PC-9 (cell line): ENCODE measurements around the gene CLDN7. TPM values are rescaled to one million over a fixed set of nuclear protein-coding genes. Genes with fewer than 3 reads are reported as not detected.

Experiments used
- BruUV-seq: library from RNA; stranded (reverse); fragments of 400-500 nt; replicated peaks from 2 replicates; lab custom pipeline; 2021; lab: Mats Ljungman, UMichigan
- CTCF ChIA-PET: fragments of 300-600 bp; sonication (Branson Sonifier 250); formaldehyde crosslinking; loops from one replicate; lab custom pipeline; 2022; ENCODE audit warnings: antibody characterized with exemption; lab: Charles Lee
- POLR2A ChIA-PET: fragments of 300-600 bp; sonication (Branson Sonifier 250); formaldehyde crosslinking; loops from one replicate; lab custom pipeline; 2022; ENCODE audit warnings: antibody characterized with exemption; ENCODE audit not compliant: unreplicated experiment; lab: Charles Lee
- DNase-seq, 2 experiments: peaks; one replicate each; pipeline versions ENCODE4 v3.0.0 to v3.0.0-alpha.2; 2015 to 2022; ENCODE audit warnings: mixed read lengths in 1 of 2
- H2AFZ ChIP-seq: fragments of 200-600 bp; sonication (generic); 2 replicates; pipeline ENCODE4 v1.8.1; 2017; ENCODE audit warnings: antibody characterized with exemption
- H3F3A ChIP-seq: fragments of 200-600 bp; sonication (generic); 2 replicates; pipeline ENCODE4 v1.8.1; 2017; ENCODE audit warnings: antibody characterized with exemption, mild to moderate bottlenecking, low read depth; ENCODE audit not compliant: insufficient read depth
- H3K27ac ChIP-seq: fragments of 200-600 bp; sonication (generic); 2 replicates; pipeline ENCODE4 v1.6.1; 2016; ENCODE audit warnings: mixed run types
- H3K27me3 ChIP-seq: fragments of 200-600 bp; sonication (generic); 2 replicates; pipeline ENCODE4 v1.6.1; 2016; ENCODE audit warnings: low read depth, mixed run types; ENCODE audit not compliant: insufficient read depth
- H3K36me3 ChIP-seq: fragments of 200-600 bp; sonication (generic); 2 replicates; pipeline ENCODE4 v1.6.1; 2016; ENCODE audit warnings: low read depth, mixed run types
- H3K4me1 ChIP-seq: fragments of 200-600 bp; sonication (generic); replicated peaks from 2 replicates; pipeline ENCODE4 v1.6.1; 2016; ENCODE audit warnings: mixed run types; ENCODE audit not compliant: insufficient read depth
- H3K4me2 ChIP-seq: fragments of 200-600 bp; sonication (generic); 2 replicates; pipeline ENCODE4 v1.6.1; 2017; ENCODE audit warnings: mixed run types
- H3K4me3 ChIP-seq: fragments of 200-600 bp; sonication (generic); 2 replicates; pipeline ENCODE4 v1.6.1; 2016; ENCODE audit warnings: mixed run types
- H3K79me2 ChIP-seq: fragments of 200-600 bp; sonication (generic); 2 replicates; pipeline ENCODE4 v1.6.1; 2017; ENCODE audit warnings: low read depth, mixed run types
- H3K9me2 ChIP-seq: fragments of 200-600 bp; sonication (generic); 2 replicates; pipeline ENCODE4 v1.8.1; 2017; ENCODE audit warnings: mild to moderate bottlenecking; ENCODE audit not compliant: insufficient read depth
- H3K9me3 ChIP-seq: fragments of 200-600 bp; sonication (generic); 2 replicates; pipeline ENCODE4 v1.8.1; 2016; ENCODE audit warnings: low read depth; ENCODE audit not compliant: insufficient read depth
- H4K20me1 ChIP-seq: fragments of 200-600 bp; sonication (generic); 2 replicates; pipeline ENCODE4 v1.8.1; 2017; ENCODE audit not compliant: insufficient read depth
- EZH2 ChIP-seq: fragments of 200-600 bp; sonication (generic); IDR thresholded peaks from 2 replicates; pipeline ENCODE4 v1.8.0; 2017; ENCODE audit warnings: antibody characterized with exemption, low read depth
- intact Hi-C: fragments of 100-400 bp; cut with micrococcal nuclease; formaldehyde crosslinking; loops from one replicate; pipeline ENCODE4 v1.10.0; 2022; ENCODE audit not compliant: unreplicated experiment
- total RNA-seq: library from RNA; stranded (reverse); gene quantifications from 2 replicates; pipeline ENCODE4 v1.2.3, GENCODE V29; 2021
- TF ChIP-seq, protein P1 (sequence below): fragments of 200-600 bp; sonication (generic); conservative IDR thresholded peaks from 2 replicates; pipeline ENCODE4 v1.6.1; 2017; ENCODE audit warnings: mixed run types, antibody characterized with exemption, mild to moderate bottlenecking, moderate library complexity

The CLDN7 gene
- total RNA-seq, 1 experiment from 2014 or later = 390 TPM

DNA sequence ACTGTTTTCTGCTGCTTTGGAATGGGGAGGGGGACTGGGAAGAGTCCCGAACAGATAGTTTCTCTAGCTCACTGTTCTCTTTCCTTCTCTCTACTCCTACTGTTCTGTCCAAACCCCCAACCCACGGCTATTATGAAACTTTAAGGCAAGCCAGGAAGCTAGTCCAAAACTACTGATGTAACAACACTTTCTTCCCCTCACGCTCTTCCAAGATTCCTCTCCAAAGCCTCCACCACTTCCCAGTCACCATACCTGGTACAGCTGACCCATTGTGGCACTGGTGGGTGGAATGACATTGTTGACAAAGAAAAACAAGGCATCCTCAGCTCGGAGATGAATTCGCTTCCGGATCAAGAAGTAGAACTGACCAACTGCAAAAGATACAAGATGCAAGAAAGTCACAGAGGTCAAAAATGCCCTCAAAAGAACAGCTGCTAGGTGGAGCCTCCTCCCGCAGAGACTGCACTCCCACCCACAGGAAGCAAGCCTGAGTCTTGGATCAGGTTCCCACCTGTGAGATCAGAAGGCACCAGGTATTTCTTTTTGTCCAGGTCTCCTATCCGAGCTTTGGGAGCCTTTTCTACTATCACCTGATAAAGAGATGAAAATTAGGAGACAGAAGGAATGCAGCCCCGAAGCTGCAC is 21.1 kb downstream of the CLDN7 start:
- Histone ChIP-seq H3K27ac (peak overlapping the region; percentile 87), H3K36me3 (peaks cover 27% of the 10 kb centered on the region; the same call in 1 of the 2 replicates), H2AFZ (no peak overlapping the region), H3K27me3 (no peaks in the 10 kb centered on the region), H3F3A (peaks cover 61% of the 10 kb centered on the region), H3K9me3 (no peaks in the 10 kb centered on the region), H3K4me1 (peaks cover 29% of the 10 kb centered on the region), H4K20me1 (peaks cover 7% of the 10 kb centered on the region), H3K9me2 (no peaks in the 10 kb centered on the region), H3K79me2 (peaks cover 47% of the 10 kb centered on the region), H3K4me3 (peak overlapping the region; percentile 78), H3K4me2 (peak overlapping the region; percentile 96)
- intact Hi-C loops = loop anchor here (1.0 kb wide), 1 partner anchor 21 kb away; the partner anchor contains the start of gene CLDN7
- ChIA-PET POLR2A (interaction anchor here (0.6 to 1.5 kb wide), 6 partner anchors 13 to 195 kb away, joined by 3 to 5 read pairs (median 4); no protein-coding TSS in a partner anchor), CTCF (interaction anchor here (0.5 to 0.8 kb wide), 4 partner anchors 14 to 68 kb away, joined by 3 to 5 read pairs (median 4); no protein-coding TSS in a partner anchor)
- no peak for TF ChIP-seq EZH2
- TF ChIP-seq, protein P1, sequence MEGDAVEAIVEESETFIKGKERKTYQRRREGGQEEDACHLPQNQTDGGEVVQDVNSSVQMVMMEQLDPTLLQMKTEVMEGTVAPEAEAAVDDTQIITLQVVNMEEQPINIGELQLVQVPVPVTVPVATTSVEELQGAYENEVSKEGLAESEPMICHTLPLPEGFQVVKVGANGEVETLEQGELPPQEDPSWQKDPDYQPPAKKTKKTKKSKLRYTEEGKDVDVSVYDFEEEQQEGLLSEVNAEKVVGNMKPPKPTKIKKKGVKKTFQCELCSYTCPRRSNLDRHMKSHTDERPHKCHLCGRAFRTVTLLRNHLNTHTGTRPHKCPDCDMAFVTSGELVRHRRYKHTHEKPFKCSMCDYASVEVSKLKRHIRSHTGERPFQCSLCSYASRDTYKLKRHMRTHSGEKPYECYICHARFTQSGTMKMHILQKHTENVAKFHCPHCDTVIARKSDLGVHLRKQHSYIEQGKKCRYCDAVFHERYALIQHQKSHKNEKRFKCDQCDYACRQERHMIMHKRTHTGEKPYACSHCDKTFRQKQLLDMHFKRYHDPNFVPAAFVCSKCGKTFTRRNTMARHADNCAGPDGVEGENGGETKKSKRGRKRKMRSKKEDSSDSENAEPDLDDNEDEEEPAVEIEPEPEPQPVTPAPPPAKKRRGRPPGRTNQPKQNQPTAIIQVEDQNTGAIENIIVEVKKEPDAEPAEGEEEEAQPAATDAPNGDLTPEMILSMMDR = no peak
- peak in 1 of 2 experiments; percentile 35 for DNase-seq
- BruUV-seq = TSS peak; percentile 41

DNA sequence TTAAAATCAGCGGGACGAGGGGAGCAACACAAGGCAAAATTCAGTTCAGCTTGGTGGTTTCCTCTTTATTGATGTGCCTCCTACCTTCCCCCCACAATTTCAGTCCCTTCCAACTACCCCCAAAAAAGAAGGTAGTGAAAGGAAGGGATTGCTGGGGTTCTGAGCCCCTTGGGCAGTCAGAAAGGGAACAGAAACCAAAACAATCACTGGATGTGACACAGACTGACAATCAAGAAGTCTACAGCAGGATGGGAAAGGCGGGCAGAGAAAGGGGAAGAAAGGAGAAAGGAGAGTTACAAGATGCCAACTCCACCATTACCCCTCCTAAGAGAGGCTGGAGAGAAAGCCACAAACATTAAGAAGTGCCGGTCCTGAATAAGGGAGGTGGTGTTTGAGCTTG is 21.9 kb downstream of the CLDN7 start:
- no peak for DNase-seq
- Histone ChIP-seq H2AFZ (no peak overlapping the region), H3K4me2 (peak overlapping the region; percentile 96), H4K20me1 (peaks cover 7% of the 10 kb centered on the region), H3K4me1 (peaks cover 29% of the 10 kb centered on the region), H3K27me3 (no peaks in the 10 kb centered on the region), H3F3A (peaks cover 62% of the 10 kb centered on the region), H3K79me2 (peaks cover 55% of the 10 kb centered on the region), H3K36me3 (peaks cover 25% of the 10 kb centered on the region), H3K9me2 (no peaks in the 10 kb centered on the region), H3K27ac (no peak overlapping the region), H3K9me3 (no peaks in the 10 kb centered on the region), H3K4me3 (peak overlapping the region; percentile 78; the same call in 1 of the 2 replicates)
- no TSS peak for BruUV-seq
- ChIA-PET CTCF (interaction anchor here (0.6 kb wide), 1 partner anchor 69 kb away, joined by 5 read pairs; no protein-coding TSS in a partner anchor), POLR2A (no interaction called here)
- TF ChIP-seq, protein P1 = no peak
- no peak for TF ChIP-seq EZH2
- intact Hi-C loops = no loop called here

DNA sequence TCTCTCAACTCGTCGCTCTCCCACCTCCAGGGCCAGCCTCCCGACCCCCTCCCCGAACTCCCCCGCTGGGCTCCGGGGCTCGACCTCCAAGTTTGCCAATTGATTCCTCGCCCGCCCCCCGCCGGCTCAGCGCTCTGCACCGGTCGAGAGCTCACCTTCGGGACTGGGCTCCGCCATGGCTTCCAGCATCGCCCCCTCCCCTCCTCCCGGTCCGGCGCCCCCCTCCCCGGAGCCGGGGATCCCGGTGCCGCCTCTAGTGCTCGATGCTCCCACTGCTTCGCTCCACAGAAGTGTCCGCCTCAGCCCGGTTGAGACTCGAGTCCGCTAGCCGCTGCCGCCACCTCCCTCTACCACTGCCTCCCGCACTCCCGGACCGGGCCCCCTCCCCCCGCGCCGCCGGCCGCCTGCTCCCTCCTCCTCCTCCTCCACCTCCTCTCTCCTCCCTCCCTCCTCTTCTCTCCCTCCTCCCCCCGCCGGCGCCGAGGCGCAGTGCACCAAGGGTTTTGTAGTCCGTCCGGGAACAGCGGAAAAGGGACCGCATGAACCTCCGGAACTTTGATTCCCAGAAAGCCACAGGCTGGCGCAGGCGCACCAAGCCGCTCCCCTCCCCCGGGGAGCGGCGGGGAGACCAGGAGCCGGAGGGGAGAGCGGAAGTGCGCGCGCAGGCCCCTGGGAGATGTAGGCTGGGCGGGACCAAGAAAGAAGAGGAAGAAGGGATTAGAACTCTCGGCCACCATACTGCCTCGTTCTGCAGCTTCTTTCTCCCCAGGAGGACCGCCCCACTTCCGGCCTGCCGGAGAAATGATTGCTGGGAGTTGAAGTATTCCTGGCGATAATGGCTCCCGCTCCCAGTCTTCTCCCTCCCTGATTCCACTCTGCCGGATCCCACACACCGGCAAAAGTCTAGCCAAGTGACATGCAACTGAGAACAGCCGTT is 22.9 kb downstream of the CLDN7 start, which contains the start of gene PHF23:
PHF23 (minus strand) TSS at position 367 of the 937 bp plus-strand sequence; CDS start at position 189, 178 bp downstream.
- Histone ChIP-seq H2AFZ (no peak within 1 kb of the TSS; the same call in 1 of the 2 replicates), H3K9me3 (no peaks in the 10 kb centered on the region), H3K4me1 (peaks cover 38% of the 10 kb centered on the region), H3K27me3 (no peaks in the 10 kb centered on the region), H3K79me2 (peaks cover 63% of the 10 kb centered on the region), H3F3A (peaks cover 63% of the 10 kb centered on the region), H3K4me3 (peak within 1 kb of the TSS; percentile 93), H3K27ac (peak within 1 kb of the TSS; percentile 80), H4K20me1 (peaks cover 11% of the 10 kb centered on the region), H3K9me2 (no peaks in the 10 kb centered on the region), H3K4me2 (peak within 1 kb of the TSS; percentile 96), H3K36me3 (peaks cover 32% of the 10 kb centered on the region)
- no TSS peak for BruUV-seq
- peak; percentile 96 to 99 for DNase-seq
- POLR2A ChIA-PET = interaction anchor here (0.6 kb wide), 3 partner anchors 11 to 291 kb away, joined by 3 to 5 read pairs (median 3); no protein-coding TSS in a partner anchor
- intact Hi-C loops = loop anchor here (1.0 to 2.0 kb wide), 2 partner anchors 13 to 25 kb away; partner anchors contain the start of gene ELP5
- TF ChIP-seq, protein P1 = no peak
- no peak for TF ChIP-seq EZH2
- CTCF ChIA-PET = interaction anchor here (1.2 to 1.4 kb wide), 2 partner anchors 19 to 194 kb away, joined by 4 to 8 read pairs; no protein-coding TSS in a partner anchor
